ENCODE results near the gene STK32B.
A peak's percentile ranks its signal among the peaks of the same experiment; 100 is the strongest.

The STK32B gene

GRCh38 chr4:5079581-5079980 lies 28.3 kb downstream of the STK32B start (continued):
- TF ChIP-seq ZBTB11 (tag by site-specific recombination; conservative IDR thresholded peaks at IDR 0.05; ENCODE audit: low read depth) (no peak), ZNF2 (tag by site-specific recombination; IDR thresholded peaks at IDR 0.05) (no peak), ZFHX2 (tag by site-specific recombination; conservative IDR thresholded peaks at IDR 0.05) (no peak)

GRCh38 chr4:5081441-5081999 lies 30.2 kb downstream of the STK32B start:
- CTCF ChIA-PET = no interaction called here
- POLR2A ChIA-PET = no interaction called here
- Histone ChIP-seq H3K9me3 (ENCODE audit: control insufficient read depth, insufficient read depth, low read depth, low read length) (no peaks in the 10 kb centered on the region; the same call in 1 of the 2 replicates), H3K36me3 (ENCODE audit: control insufficient read depth in 2 of 2, insufficient read depth in 1 of 2, low read length in 2 of 2) (no peaks in the 10 kb centered on the region), H3K4me1 (ENCODE audit: control insufficient read depth, insufficient read depth, low read length) (no peaks in the 10 kb centered on the region), H3K27ac (ENCODE audit: extremely low read depth, low read depth, low read length) (no peak overlapping the region), H3K4me3 (ENCODE audit: low read depth, low read length) (no peak overlapping the region)
- TF ChIP-seq SETDB1 (IDR thresholded peaks at IDR 0.05; ENCODE audit: insufficient read length, low read length) (peak; percentile 43), WT1 (tag by site-specific recombination; IDR thresholded peaks at IDR 0.05) (no peak)

- ChIA-PET POLR2A (no interaction called here), CTCF (no interaction called here)
- H3K4me3 ChIP-seq (ENCODE audit: low read depth, low read length) = no peak overlapping the region
- TF ChIP-seq KLF7 (tag by site-specific recombination; IDR thresholded peaks at IDR 0.05; ENCODE audit: borderline replicate concordance) = no peak
- no peak for TF ChIP-seq PRDM6 (tag by site-specific recombination; IDR thresholded peaks at IDR 0.05)
- TF ChIP-seq FEZF1 (tag by site-specific recombination; IDR thresholded peaks at IDR 0.05) = no peak
- no peak for TF ChIP-seq ZSCAN18 (tag by site-specific recombination; IDR thresholded peaks at IDR 0.05)
- no peaks in the 10 kb centered on the region for H3K4me1 ChIP-seq (ENCODE audit: control insufficient read depth, insufficient read depth, low read length)
- H3K9me3 ChIP-seq (ENCODE audit: control insufficient read depth, insufficient read depth, low read depth, low read length) = no peaks in the 10 kb centered on the region; the same call in 1 of the 2 replicates
- no peaks in the 10 kb centered on the region for H3K36me3 ChIP-seq (ENCODE audit: control insufficient read depth in 2 of 2, insufficient read depth in 1 of 2, low read length in 2 of 2)
- no peak overlapping the region for H3K27ac ChIP-seq (ENCODE audit: extremely low read depth, low read depth, low read length)
Measured at GRCh38 chr4:5082376-5082775, 31.1 kb downstream of the STK32B start.

GRCh38 chr4:5084911-5085475 lies 33.7 kb downstream of the STK32B start:
- H3K27ac ChIP-seq (ENCODE audit: extremely low read depth, low read depth, low read length) = no peak overlapping the region
- TF ChIP-seq ZNF324 (tag by site-specific recombination; IDR thresholded peaks at IDR 0.05) (no peak), ZNF157 (tag by site-specific recombination; IDR thresholded peaks at IDR 0.05) (no peak), ZNF76 (tag by site-specific recombination; IDR thresholded peaks at IDR 0.05; ENCODE audit: borderline replicate concordance, low read depth) (no peak)
- H3K4me3 ChIP-seq (ENCODE audit: low read depth, low read length) = no peak overlapping the region
- H3K4me1 ChIP-seq (ENCODE audit: control insufficient read depth, insufficient read depth, low read length) = no peaks in the 10 kb centered on the region
- no peaks in the 10 kb centered on the region for H3K36me3 ChIP-seq (ENCODE audit: control insufficient read depth in 2 of 2, insufficient read depth in 1 of 2, low read length in 2 of 2)
- CTCF ChIA-PET = interaction anchor here (0.6 kb wide), 1 partner anchor 19 kb away, joined by 4 read pairs; no protein-coding TSS in a partner anchor
- no peaks in the 10 kb centered on the region; the same call in 1 of the 2 replicates for H3K9me3 ChIP-seq (ENCODE audit: control insufficient read depth, insufficient read depth, low read depth, low read length)
- POLR2A ChIA-PET = no interaction called here

Data from HEK293 (cell line).